ENCODE measurements around the gene ZFPM1. TPM values are rescaled to one million over a fixed set of nuclear protein-coding genes. Genes with fewer than 3 reads are reported as not detected.
"Not testable (repeated sequence)": the region's sequence is repeated elsewhere in the genome, so short reads cannot be mapped to it uniquely, and the experiment has no call there.

ZFPM1 gene
- total RNA-seq, 3 donors from 2014 or later: 0.32 to 2.9 (median 2.3) TPM

GRCh38 chr16:88514070-88514469, 61.0 kb downstream of the ZFPM1 start:
- DNase-seq (ENCODE audit: low spot score in 2 of 2): no peak
- no peak overlapping the region for H3K4me3 ChIP-seq
- H3K27ac ChIP-seq: no peak overlapping the region
- TF ChIP-seq POLR2A (IDR thresholded peaks at IDR 0.05): no peak
- no peak for TF ChIP-seq CTCF (IDR thresholded peaks at IDR 0.05)
- TF ChIP-seq POLR2AphosphoS5 (IDR thresholded peaks at IDR 0.05): no peak
- no peaks in the 10 kb centered on the region for H3K27me3 ChIP-seq
- H3K36me3 ChIP-seq: no peaks in the 10 kb centered on the region
- intact Hi-C loops (cut with DNase I; ENCODE audit: low total_unique reads): no loop called here
- no peaks in the 10 kb centered on the region for H3K4me1 ChIP-seq
- H3K9me3 ChIP-seq: no peaks in the 10 kb centered on the region

- H3K4me3 ChIP-seq: no peak overlapping the region
- no peaks in the 10 kb centered on the region for H3K27me3 ChIP-seq
- no peaks in the 10 kb centered on the region for H3K4me1 ChIP-seq
- H3K9me3 ChIP-seq: no peaks in the 10 kb centered on the region
- TF ChIP-seq POLR2A (IDR thresholded peaks at IDR 0.05) (no peak), CTCF (IDR thresholded peaks at IDR 0.05) (no peak), POLR2AphosphoS5 (IDR thresholded peaks at IDR 0.05) (no peak)
- H3K27ac ChIP-seq: no peak overlapping the region
- H3K36me3 ChIP-seq: no peaks in the 10 kb centered on the region
- DNase-seq (ENCODE audit: low spot score in 2 of 2): no peak
- intact Hi-C loops (cut with DNase I; ENCODE audit: low total_unique reads): no loop called here
Measured at GRCh38 chr16:88514526-88515232, 61.6 kb downstream of the ZFPM1 start.

GRCh38 chr16:88515371-88515770, 62.3 kb downstream of the ZFPM1 start:
- Histone ChIP-seq H3K27ac (no peak overlapping the region), H3K9me3 (no peaks in the 10 kb centered on the region), H3K27me3 (no peaks in the 10 kb centered on the region), H3K36me3 (no peaks in the 10 kb centered on the region), H3K4me1 (no peaks in the 10 kb centered on the region), H3K4me3 (no peak overlapping the region)
- TF ChIP-seq POLR2AphosphoS5 (IDR thresholded peaks at IDR 0.05) (no peak), CTCF (IDR thresholded peaks at IDR 0.05) (no peak), POLR2A (IDR thresholded peaks at IDR 0.05) (no peak)
- DNase-seq (ENCODE audit: low spot score in 2 of 2): no peak
- intact Hi-C loops (cut with DNase I; ENCODE audit: low total_unique reads): no loop called here

GRCh38 chr16:88515925-88516594, 63.0 kb downstream of the ZFPM1 start:
- intact Hi-C loops (cut with DNase I; ENCODE audit: low total_unique reads): no loop called here
- no peaks in the 10 kb centered on the region for H3K9me3 ChIP-seq
- no peaks in the 10 kb centered on the region for H3K4me1 ChIP-seq
- no peaks in the 10 kb centered on the region for H3K27me3 ChIP-seq
- no peak for DNase-seq (ENCODE audit: low spot score in 2 of 2)
- no peak overlapping the region for H3K27ac ChIP-seq
- no peaks in the 10 kb centered on the region for H3K36me3 ChIP-seq
- TF ChIP-seq CTCF (IDR thresholded peaks at IDR 0.05) (no peak), POLR2A (IDR thresholded peaks at IDR 0.05) (no peak), POLR2AphosphoS5 (IDR thresholded peaks at IDR 0.05) (no peak)
- H3K4me3 ChIP-seq: no peak overlapping the region

- Histone ChIP-seq H3K4me1 (no peaks in the 10 kb centered on the region), H3K9me3 (no peaks in the 10 kb centered on the region), H3K27me3 (no peaks in the 10 kb centered on the region), H3K27ac (no peak overlapping the region), H3K4me3 (no peak overlapping the region), H3K36me3 (no peaks in the 10 kb centered on the region)
- no peak for DNase-seq (ENCODE audit: low spot score in 2 of 2)
- TF ChIP-seq POLR2A (IDR thresholded peaks at IDR 0.05) (no peak), POLR2AphosphoS5 (IDR thresholded peaks at IDR 0.05) (no peak), CTCF (IDR thresholded peaks at IDR 0.05) (no peak)
- intact Hi-C loops (cut with DNase I; ENCODE audit: low total_unique reads): no loop called here
Measured at GRCh38 chr16:88516601-88517061, 63.6 kb downstream of the ZFPM1 start.

- H3K27me3 ChIP-seq; H3K36me3 ChIP-seq; H3K9me3 ChIP-seq; DNase-seq (ENCODE audit: low spot score in 2 of 2); H3K4me3 ChIP-seq; H3K4me1 ChIP-seq; intact Hi-C loops (cut with DNase I; ENCODE audit: low total_unique reads); H3K27ac ChIP-seq: not testable (repeated sequence)
Measured at GRCh38 chr16:88517208-88517774, 64.2 kb downstream of the ZFPM1 start.

- DNase-seq (ENCODE audit: low spot score in 2 of 2); H3K36me3 ChIP-seq; H3K9me3 ChIP-seq; H3K4me3 ChIP-seq; H3K27me3 ChIP-seq; H3K4me1 ChIP-seq; H3K27ac ChIP-seq; intact Hi-C loops (cut with DNase I; ENCODE audit: low total_unique reads): not testable (repeated sequence)
Measured at GRCh38 chr16:88518411-88519111, 65.5 kb downstream of the ZFPM1 start.
